Vagina (tissue), 2 donors: ENCODE measurements around the gene SNX1. TPM values are rescaled to one million over a fixed set of nuclear protein-coding genes. Genes with fewer than 3 reads are reported as not detected.

ENCODE experiments used
- DNase-seq, 2 donors: peaks; one replicate each; pipeline ENCODE4 v3.0.0-alpha.2; 2017; ENCODE audit errors: extremely low spot score in 2 of 2
- H3K27ac ChIP-seq: fragments of 200-600 bp; sonication (generic); one replicate; pipeline ENCODE4 v1.5.1; 2019
- H3K27me3 ChIP-seq: fragments of 200-600 bp; sonication (generic); one replicate; pipeline ENCODE4 v1.5.1; 2019
- H3K36me3 ChIP-seq, 2 donors: fragments of 200-600 bp; sonication (generic); one replicate each; pipeline ENCODE4 v1.5.1; 2017 to 2019
- H3K4me1 ChIP-seq: fragments of 200-600 bp; sonication (generic); one replicate; pipeline ENCODE4 v1.5.1; 2019
- H3K4me3 ChIP-seq, 2 donors: fragments of 200-600 bp; sonication (generic); 1 replicate in 1 of 2; 2 replicates in 1 of 2; pipeline ENCODE4 v1.5.1; 2016 to 2019
- H3K9me3 ChIP-seq: fragments of 200-600 bp; sonication (generic); one replicate; pipeline ENCODE4 v1.5.1; 2019
- POLR2A ChIP-seq, 2 donors: fragments of 450-650 bp; IDR thresholded peaks; one replicate each; pipeline ENCODE4 v1.6.1; 2017; ENCODE audit warnings: antibody characterized with exemption in 2 of 2, mild to moderate bottlenecking in 2 of 2, moderate library complexity in 2 of 2
- POLR2AphosphoS5 ChIP-seq, 2 donors: sonication (generic); formaldehyde crosslinking; IDR thresholded peaks; one replicate each; pipeline ENCODE4 v1.9.0; 2017; ENCODE audit warnings: antibody characterized with exemption in 2 of 2, mild to moderate bottlenecking in 2 of 2, low read depth in 1 of 2; ENCODE audit not compliant: insufficient read depth in 1 of 2
- intact Hi-C: fragments of 100-400 bp; cut with DNase I; formaldehyde crosslinking; loops from one replicate; pipeline ENCODE4 v1.15.1; 2023
- total RNA-seq: library from RNA; depleted of rRNA; stranded (reverse); fragments of >200 nt; gene quantifications from one replicate; pipeline ENCODE4 v1.2.3, GENCODE V29; 2016
- TF ChIP-seq, protein P1 (sequence below), 3 experiments: fragments of 450-650 bp in 2 of 3; fragments of 200-600 bp in 1 of 3; sonication (generic) in 1 of 3; IDR thresholded peaks; one replicate each; pipeline ENCODE4 v1.5.1; 2017 to 2019; ENCODE audit warnings: antibody characterized with exemption in 3 of 3, mild to moderate bottlenecking in 2 of 3, moderate library complexity in 2 of 3

Gene SNX1
- total RNA-seq, 1 donor from 2014 or later = 92.8 TPM

DNA sequence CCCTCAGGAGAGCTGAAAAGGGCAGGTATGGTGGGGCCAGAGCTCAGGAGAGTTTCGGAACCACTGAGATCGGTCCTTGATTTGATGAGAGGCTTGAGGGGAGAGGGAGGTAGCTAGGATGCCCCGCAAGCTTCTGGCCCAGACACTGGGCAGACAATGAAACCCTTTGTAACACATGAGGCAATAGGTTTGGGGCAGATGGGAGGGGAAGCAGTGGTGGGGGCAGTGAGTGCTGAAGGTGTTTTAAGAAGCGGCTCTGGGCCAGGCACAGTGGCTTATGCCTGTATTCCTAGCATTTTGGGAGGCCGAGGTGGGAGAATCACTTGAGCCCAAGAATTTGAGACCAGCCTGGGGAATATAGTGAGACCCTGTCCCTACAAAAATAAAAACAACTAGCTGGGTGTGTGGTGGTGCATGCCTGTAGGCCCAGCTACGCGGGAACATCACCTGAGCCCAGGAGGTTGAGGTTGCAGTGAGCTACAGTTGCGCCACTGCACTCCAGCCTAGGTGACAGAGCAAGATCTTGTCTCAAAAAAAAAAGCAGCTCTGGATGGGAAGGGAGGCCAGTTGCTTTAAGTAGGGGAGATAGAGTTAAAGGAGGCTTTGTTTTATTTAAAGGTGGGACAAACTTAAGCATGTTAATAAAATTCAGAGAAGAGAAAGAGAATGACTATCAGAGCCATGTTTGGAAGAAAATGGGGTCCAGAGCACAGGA lies 46.2 kb downstream of the SNX1 start:
- H3K9me3 ChIP-seq = no peaks in the 10 kb centered on the region
- no peak overlapping the region for H3K27ac ChIP-seq
- intact Hi-C loops = no loop called here
- TF ChIP-seq POLR2A (IDR thresholded peaks at IDR 0.05) (no peak), POLR2AphosphoS5 (IDR thresholded peaks at IDR 0.05; ENCODE audit: insufficient read depth in 1 of 2, low read depth in 1 of 2) (no peak)
- TF ChIP-seq, protein P1, sequence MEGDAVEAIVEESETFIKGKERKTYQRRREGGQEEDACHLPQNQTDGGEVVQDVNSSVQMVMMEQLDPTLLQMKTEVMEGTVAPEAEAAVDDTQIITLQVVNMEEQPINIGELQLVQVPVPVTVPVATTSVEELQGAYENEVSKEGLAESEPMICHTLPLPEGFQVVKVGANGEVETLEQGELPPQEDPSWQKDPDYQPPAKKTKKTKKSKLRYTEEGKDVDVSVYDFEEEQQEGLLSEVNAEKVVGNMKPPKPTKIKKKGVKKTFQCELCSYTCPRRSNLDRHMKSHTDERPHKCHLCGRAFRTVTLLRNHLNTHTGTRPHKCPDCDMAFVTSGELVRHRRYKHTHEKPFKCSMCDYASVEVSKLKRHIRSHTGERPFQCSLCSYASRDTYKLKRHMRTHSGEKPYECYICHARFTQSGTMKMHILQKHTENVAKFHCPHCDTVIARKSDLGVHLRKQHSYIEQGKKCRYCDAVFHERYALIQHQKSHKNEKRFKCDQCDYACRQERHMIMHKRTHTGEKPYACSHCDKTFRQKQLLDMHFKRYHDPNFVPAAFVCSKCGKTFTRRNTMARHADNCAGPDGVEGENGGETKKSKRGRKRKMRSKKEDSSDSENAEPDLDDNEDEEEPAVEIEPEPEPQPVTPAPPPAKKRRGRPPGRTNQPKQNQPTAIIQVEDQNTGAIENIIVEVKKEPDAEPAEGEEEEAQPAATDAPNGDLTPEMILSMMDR (IDR thresholded peaks at IDR 0.05) = no peak
- H3K4me3 ChIP-seq = no peak overlapping the region
- no peaks in the 10 kb centered on the region for H3K27me3 ChIP-seq
- peaks cover 0 to 57% of the 10 kb centered on the region in 2 donors for H3K36me3 ChIP-seq
- DNase-seq = no peak
- no peaks in the 10 kb centered on the region for H3K4me1 ChIP-seq

DNA sequence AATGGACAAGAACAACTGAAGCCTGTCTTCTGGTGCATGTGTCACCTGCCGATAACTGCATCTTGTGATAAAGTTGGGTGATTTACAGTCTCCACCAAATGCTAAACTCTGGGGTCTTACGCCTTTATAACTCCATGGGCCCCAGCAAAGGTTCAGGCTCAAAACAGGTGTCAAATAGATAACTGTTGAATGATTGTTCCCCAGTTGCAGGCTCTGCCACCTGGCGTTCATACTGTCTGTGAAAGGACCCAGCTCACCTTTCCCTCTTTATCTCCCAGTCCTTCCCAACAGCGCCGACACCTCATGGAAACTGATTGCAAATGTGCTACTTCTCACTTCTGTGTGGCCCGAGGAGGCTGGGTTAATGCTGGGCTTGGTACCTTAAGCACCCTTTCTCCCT lies 47.5 kb downstream of the SNX1 start:
- Histone ChIP-seq H3K9me3 (no peaks in the 10 kb centered on the region), H3K4me1 (no peaks in the 10 kb centered on the region), H3K4me3 (no peak overlapping the region), H3K27ac (no peak overlapping the region), H3K27me3 (no peaks in the 10 kb centered on the region), H3K36me3 (peaks cover 0 to 44% of the 10 kb centered on the region in 2 donors)
- intact Hi-C loops = no loop called here
- no peak for DNase-seq
- no peak for TF ChIP-seq POLR2A (IDR thresholded peaks at IDR 0.05)
- TF ChIP-seq, protein P1 (IDR thresholded peaks at IDR 0.05) = no peak
- no peak for TF ChIP-seq POLR2AphosphoS5 (IDR thresholded peaks at IDR 0.05; ENCODE audit: insufficient read depth in 1 of 2, low read depth in 1 of 2)

DNA sequence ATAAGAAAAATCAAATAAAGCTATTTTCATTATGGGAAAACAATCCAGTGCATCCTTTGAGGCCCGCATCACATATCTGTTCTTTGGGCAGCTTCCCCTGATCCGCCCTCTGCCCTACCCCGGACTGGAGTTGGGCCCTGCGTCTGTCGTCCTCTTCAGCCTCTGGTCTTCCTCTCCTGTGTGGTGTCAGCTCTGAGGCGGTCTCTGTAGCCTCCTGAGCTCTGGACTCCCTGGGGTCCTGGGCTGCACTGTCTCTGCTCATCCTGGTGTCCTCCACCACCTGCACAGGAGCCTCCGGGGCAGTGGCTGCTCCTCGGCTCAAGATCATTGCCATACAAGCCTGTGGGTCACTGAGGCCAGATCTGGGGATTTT lies 48.4 kb downstream of the SNX1 start:
- H3K36me3 ChIP-seq = peaks cover 0 to 38% of the 10 kb centered on the region in 2 donors
- TF ChIP-seq POLR2AphosphoS5 (IDR thresholded peaks at IDR 0.05; ENCODE audit: insufficient read depth in 1 of 2, low read depth in 1 of 2) (no peak), POLR2A (IDR thresholded peaks at IDR 0.05) (no peak)
- TF ChIP-seq, protein P1 (IDR thresholded peaks at IDR 0.05) = no peak
- intact Hi-C loops = no loop called here

DNA sequence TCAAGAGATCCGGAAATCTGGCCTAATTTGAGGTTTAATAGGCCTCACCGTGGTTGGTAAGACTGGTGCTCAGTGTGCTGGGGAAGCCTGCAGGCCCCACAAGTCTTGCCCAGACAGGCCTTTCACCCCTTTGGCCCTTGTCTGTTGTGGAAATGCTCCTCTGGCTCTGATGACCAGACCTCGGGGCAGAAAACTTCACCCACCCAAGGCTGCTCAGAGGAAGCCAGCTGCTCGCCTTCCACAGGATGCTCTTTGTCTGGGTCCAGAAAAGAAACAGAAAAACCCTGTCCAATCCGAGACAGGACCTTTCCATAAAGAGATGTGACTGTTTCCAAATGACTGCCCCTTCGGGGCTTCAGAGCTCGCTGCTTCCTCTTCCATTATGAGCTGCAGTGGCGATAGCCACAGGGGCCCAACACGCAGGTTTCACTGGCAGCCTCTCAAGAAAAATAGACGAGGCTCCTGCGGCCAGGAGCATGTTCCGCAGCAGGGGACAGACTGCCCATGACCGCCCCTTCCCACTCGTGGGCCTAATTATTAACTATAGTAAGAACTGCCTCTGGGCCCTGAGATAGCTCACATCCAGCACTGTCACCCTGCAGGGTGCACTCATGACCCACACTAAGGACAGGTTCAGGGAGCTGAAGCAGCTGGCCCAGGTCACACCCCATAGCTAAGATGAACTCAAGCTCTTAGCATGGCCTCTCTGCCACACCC lies 48.9 kb downstream of the SNX1 start:
- no peak for DNase-seq

More for the DNA sequence above, 48.4 kb downstream of the SNX1 start:
- DNase-seq = no peak
- Histone ChIP-seq H3K4me3 (no peak overlapping the region), H3K9me3 (no peaks in the 10 kb centered on the region), H3K27me3 (no peaks in the 10 kb centered on the region), H3K4me1 (no peaks in the 10 kb centered on the region), H3K27ac (no peak overlapping the region)

More for the DNA sequence above, 48.9 kb downstream of the SNX1 start:
- H3K4me1 ChIP-seq = no peaks in the 10 kb centered on the region
- no peaks in the 10 kb centered on the region for H3K27me3 ChIP-seq
- TF ChIP-seq POLR2AphosphoS5 (IDR thresholded peaks at IDR 0.05; ENCODE audit: insufficient read depth in 1 of 2, low read depth in 1 of 2) (no peak), POLR2A (IDR thresholded peaks at IDR 0.05) (no peak)
- TF ChIP-seq, protein P1 (IDR thresholded peaks at IDR 0.05) = no peak
- H3K4me3 ChIP-seq = no peak overlapping the region
- H3K9me3 ChIP-seq = no peaks in the 10 kb centered on the region
- intact Hi-C loops = no loop called here
- H3K36me3 ChIP-seq = peaks cover 0 to 38% of the 10 kb centered on the region in 2 donors
- no peak overlapping the region for H3K27ac ChIP-seq
